COLO829 (cell line): ENCODE measurements around the gene NMB.

Experiments used
- DNase-seq: peaks from one replicate; pipeline ENCODE4 v3.0.0; 2012; ENCODE audit warnings: low spot score

NMB gene

DNA sequence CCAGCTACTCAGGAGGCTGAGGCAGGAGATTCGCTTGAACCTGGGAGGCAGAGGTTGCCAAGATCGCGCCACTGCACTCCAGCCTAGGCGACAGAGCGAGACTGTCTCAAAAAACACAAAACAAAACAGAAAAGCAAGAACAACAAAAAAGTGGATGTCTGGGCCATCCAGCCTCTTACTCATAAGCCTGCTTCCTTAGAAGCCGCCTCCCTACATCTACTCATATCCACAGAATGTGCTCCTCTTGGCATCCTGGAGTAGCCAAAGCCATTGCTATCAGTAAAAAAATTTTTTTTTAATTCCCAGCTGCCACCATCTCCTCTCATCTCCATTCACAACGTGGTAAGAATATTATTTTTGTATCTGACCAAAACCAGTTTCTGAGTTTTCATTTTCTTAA lies 46.4 kb downstream of the NMB start:
- DNase-seq: no peak

DNA sequence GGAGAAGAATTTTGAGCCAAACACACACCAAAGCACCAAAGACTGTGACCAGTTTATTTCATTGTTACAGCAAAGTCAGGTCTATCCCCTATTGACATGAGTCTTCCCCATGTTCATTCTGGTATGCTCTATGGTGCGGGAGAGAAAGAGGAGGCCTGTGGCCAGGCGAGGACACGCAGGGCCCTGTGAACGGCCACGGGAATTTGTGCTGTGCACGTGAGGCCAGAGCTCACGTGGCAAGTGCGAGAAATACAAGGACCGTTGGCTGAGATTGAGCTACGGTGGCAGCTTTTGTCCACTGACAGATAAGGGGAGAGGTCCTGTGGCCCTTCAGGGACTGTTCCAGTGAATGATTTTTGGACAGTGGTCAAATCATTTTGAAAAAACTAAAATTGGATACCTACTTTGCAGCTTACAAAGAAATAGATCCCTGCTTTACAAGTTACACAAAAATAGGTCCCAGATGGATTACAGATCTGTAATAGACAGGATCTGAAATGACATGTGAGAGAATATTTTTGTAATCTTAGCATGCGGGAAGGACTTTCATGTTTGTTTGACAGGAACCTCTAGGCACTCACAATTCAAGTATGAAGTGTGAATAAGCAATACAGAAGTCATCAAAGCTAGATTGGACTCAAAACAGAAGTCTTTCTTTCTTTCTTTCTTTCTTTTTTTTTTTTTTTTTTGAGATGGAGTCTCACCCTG lies 48.0 kb downstream of the NMB start:
- no peak for DNase-seq

DNA sequence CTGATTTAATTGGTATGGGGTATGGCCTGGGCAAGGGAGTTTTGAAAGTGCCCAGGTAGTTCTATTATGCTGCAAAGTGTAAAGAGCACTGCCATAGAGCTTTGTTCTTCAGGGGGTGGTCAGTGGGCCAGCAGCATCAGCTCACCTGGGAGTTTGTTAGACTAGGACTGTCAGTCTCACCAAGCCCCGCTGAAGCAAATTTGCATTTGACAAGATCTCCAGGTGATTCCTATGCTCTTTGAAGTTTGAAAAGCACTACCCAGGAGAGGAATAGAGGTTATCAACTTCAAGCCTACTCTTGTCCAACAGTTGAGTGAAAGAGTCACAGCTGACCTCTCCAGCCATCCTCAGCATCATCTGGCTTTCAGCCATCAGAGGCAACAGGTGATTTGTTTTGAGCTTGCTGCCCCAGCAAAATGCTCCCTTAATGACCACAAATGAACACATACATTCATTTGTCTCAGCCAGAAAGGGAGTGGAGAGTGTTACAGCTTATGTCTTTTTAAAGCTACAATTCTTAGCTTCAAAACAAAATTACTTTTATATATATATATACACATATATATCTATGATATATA lies 49.2 kb downstream of the NMB start:
- DNase-seq: no peak

DNA sequence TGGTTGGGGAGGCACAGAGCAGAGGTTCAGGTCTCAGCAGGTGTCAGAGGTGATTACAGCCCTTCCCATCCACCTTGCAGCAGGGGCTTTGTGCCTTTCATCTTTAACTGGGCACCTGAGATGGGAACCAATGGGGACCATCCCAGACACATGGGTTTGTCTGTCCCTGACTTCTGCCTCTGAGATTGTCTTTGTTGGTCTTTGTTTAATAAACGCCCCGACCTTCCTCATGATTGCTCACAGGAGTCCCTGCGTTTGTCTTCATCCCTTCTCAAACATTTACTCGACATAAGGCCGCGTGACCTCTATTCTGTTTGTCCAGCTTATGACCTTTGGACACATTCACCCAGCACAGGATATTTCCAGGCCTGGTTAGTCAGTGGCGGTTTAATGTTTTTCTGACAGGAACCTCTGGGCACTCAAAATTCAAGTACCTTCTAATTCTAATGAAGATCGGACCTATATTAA lies 51.3 kb downstream of the NMB start:
- DNase-seq: no peak

DNA sequence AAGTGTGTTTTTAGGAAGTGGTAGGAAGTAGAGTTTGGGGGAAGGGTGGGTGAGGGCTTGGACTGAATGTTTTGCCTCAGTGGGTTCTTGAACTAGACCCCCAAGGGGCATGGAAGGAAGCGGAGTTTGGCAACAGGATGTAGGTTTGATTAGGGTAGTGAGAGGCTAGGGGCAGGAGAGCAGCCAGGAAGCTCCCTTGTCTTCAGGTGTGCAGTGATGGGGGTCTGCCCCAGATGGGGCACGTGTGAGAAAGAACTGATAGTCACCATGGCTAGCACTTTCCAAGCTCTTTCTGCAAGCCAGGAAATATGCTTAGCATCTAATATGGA lies 52.5 kb downstream of the NMB start:
- DNase-seq: no peak
